HAP-1 (cell line): ENCODE results near the gene WIPF3.
A peak's percentile ranks its signal among the peaks of the same experiment; 100 is the strongest.

Experiments used
- DNase-seq, 2 experiments: peaks; one replicate each; pipeline ENCODE4 v3.0.0-alpha.2; 2016 to 2020; ENCODE audit warnings: low spot score in 2 of 2
- H3K27me3 ChIP-seq: fragments of 250-450 bp; sonication (Bioruptor Pico); 2 replicates; pipeline ENCODE4 v1.5.1; 2020; ENCODE audit warnings: low read depth, mild to moderate bottlenecking, moderate library complexity
- H3K36me3 ChIP-seq: fragments of 250-450 bp; sonication (Bioruptor Pico); replicated peaks from 2 replicates; pipeline ENCODE4 v1.5.1; 2020; ENCODE audit warnings: mild to moderate bottlenecking
- H3K4me1 ChIP-seq: fragments of 250-450 bp; sonication (Bioruptor Pico); 2 replicates; pipeline ENCODE4 v1.5.1; 2020; ENCODE audit warnings: mild to moderate bottlenecking
- H3K4me3 ChIP-seq: fragments of 250-450 bp; sonication (Bioruptor Pico); 2 replicates; pipeline ENCODE4 v1.5.1; 2020; ENCODE audit warnings: mild to moderate bottlenecking, moderate library complexity
- H3K9me3 ChIP-seq: fragments of 250-450 bp; sonication (Bioruptor Pico); 2 replicates; pipeline ENCODE4 v1.5.1; 2020; ENCODE audit warnings: mild to moderate bottlenecking, moderate library complexity
- in situ Hi-C: fragments of 300-500 bp; cut with MboI; formaldehyde crosslinking; loops from 3 replicates; pipeline ENCODE4 v1.14.3; 2020; ENCODE audit warnings: low sequenced_read_pairs, inconsistent platforms, mixed read lengths

WIPF3 gene

DNA sequence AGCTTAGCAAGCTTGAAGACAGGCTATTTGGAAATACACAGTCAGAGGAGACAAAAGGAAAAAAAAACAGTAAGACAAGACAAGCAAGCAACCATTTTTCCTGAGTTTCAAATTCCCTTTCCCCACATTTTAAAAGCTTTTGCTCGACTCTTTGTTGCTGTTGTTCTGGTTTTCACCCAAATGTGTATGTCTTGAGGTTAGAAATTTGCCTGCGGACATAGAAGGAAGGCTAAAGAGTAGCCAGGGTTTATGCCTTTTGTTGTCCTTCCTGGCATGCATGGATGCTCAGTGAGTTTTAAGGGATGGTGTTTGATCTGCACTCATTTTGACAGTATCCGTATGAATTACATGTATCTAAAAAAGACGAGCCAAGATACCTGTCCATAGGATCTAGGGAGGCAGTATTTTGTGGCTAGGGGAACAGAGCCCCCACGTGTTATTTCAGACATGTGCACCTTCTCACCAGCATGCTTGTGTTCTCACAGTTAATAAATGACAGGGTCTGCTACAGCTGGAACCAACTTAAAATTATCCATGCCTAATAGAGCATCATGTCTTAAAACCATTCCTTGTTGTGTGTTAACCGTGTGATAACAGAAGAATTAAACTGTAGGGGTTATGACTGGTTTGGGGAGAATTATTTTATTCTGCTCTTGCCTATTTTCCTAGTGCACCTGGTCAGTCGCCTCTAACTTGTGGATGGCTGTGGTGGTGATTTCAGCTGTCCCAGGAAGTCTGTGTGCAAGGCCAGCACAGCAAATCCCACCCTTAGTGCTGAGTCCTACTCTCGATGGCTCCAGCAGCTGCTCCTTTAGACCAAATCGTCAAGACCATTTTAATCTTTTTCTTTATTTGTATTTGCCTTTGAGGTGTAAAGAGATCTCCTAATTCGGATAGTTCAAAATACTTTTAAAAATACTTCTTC lies 9.1 kb downstream of the WIPF3 start:
- in situ Hi-C loops: no loop called here
- DNase-seq: no peak
- Histone ChIP-seq H3K36me3 (no peaks in the 10 kb centered on the region), H3K27me3 (no peaks in the 10 kb centered on the region), H3K4me1 (peaks cover 11% of the 10 kb centered on the region), H3K4me3 (no peak overlapping the region), H3K9me3 (no peaks in the 10 kb centered on the region)

DNA sequence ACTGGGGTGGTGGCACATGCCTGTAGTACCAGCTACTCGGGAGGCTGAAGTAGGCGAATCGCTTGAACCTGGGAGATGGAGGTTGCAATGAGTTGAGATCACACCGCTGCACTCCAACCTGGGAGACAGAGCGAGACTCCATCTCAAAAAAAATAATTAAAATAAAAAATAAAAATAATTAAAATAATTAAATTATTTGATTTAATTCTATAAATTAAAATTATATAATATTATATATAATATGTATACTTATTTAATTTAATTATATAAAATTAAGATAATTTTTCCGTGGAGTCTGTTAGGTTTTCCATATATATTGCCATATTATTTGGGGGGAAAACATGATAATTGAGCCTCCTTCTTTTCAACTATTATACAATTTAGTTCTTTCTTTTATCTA lies 12.0 kb downstream of the WIPF3 start:
- no peaks in the 10 kb centered on the region for H3K9me3 ChIP-seq
- in situ Hi-C loops: no loop called here
- no peaks in the 10 kb centered on the region for H3K36me3 ChIP-seq
- no peaks in the 10 kb centered on the region for H3K27me3 ChIP-seq
- H3K4me1 ChIP-seq: no peaks in the 10 kb centered on the region
- no peak overlapping the region for H3K4me3 ChIP-seq
- no peak for DNase-seq

DNA sequence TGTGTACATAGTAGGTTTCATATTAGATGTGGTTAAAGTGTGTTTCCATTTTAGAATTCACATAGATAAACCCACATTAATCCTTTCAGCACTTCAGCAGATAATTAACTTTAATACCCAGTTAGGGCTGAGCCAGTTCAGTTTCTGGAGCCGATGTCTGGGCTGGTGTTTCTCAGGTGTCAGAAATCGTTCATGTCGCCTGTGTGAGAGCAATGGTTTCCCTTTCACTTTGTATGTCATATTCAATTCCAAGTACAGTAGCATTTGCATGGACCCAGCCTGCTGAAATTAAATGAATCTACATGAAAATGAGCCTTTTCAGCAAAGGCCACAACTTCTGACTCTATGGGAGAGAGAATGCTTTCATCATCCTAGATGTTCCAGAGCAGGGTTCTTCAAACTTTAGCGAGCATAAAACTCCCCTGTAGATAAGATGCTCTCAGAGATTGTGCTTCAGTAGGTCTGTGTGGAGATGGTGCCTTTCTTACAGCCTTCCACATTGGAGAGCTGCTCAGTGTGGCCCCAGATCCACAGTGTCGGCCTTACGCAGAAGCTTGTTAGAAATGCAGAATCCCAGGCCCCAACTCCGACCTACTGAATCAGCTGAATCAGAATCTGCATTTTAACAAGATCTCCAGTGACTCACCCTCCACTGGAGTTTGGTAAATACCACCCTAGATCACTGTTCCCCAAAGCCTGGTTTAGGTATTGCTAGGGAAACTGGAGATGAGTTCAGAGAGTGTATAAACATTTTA lies 19.6 kb downstream of the WIPF3 start:
- H3K9me3 ChIP-seq: no peaks in the 10 kb centered on the region
- peak overlapping the region; percentile 9 for H3K4me3 ChIP-seq
- no peaks in the 10 kb centered on the region for H3K27me3 ChIP-seq
- DNase-seq: peak; percentile 67 to 92
- H3K36me3 ChIP-seq: no peaks in the 10 kb centered on the region
- peaks cover 15% of the 10 kb centered on the region for H3K4me1 ChIP-seq
- in situ Hi-C loops: no loop called here

DNA sequence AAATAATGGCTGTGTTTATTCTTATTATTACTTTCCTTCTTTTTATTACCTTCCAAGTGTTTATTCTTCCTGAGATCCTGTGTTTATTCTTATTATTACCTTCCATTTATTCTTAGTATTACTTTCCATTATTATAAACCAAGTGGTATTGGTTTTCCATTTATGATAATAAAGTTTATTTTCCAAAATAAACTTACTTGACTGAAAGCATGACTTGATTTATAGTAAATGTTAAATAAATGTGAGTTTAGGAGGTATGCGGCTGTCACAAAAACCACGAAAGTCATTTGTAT lies 20.2 kb downstream of the WIPF3 start:
- in situ Hi-C loops: no loop called here
- Histone ChIP-seq H3K27me3 (no peaks in the 10 kb centered on the region), H3K4me3 (no peak overlapping the region), H3K36me3 (no peaks in the 10 kb centered on the region), H3K4me1 (peaks cover 15% of the 10 kb centered on the region), H3K9me3 (no peaks in the 10 kb centered on the region)
- no peak for DNase-seq

DNA sequence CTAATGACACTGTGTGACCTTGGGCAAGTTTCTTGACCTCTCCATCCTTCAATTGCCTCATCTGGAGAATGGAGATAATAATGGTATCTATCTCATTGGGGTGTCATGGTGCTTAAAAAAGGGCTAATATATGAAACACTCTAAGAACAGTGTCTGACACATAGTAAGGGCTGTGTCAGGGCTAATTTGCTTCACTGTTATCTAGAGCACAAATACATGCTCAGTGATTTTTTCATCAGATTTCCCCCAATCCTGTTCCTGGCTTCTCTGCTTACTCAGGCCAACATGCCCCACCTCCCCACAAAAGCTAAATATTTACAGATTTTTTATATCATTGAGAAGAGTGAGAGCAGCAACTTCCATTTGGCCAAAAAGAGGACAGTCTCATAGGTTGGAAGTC lies 20.6 kb downstream of the WIPF3 start:
- Histone ChIP-seq H3K36me3 (no peaks in the 10 kb centered on the region), H3K4me3 (no peak overlapping the region), H3K27me3 (no peaks in the 10 kb centered on the region), H3K9me3 (no peaks in the 10 kb centered on the region), H3K4me1 (peaks cover 15% of the 10 kb centered on the region)
- no peak for DNase-seq
- in situ Hi-C loops: no loop called here

DNA sequence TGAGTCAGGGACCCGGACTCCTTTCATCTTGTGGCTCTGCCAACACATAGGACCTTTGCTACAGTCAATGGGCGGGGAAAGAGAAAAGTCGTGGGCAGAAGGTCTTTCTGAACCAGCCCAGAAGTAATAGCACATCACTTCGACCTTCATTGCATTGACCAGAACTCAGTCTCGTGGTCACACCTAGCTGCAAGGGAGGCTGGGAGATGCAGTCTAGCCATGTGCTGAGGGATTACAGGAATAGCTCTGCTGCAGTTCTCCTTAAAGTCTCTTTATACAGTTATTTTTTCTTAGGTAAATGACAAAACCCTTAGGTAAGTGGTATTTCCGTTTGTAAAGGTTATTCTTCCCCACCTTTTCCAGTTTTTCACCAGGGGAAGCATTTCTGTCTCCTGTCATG lies 25.4 kb downstream of the WIPF3 start:
- H3K4me3 ChIP-seq: no peak overlapping the region
- no peaks in the 10 kb centered on the region for H3K27me3 ChIP-seq
- no peaks in the 10 kb centered on the region; the same call in 1 of the 2 replicates for H3K36me3 ChIP-seq
- H3K4me1 ChIP-seq: no peaks in the 10 kb centered on the region
- no peaks in the 10 kb centered on the region for H3K9me3 ChIP-seq
- in situ Hi-C loops: no loop called here
- no peak for DNase-seq

GRCh38 chr7:29833929-29834328 lies 27.6 kb downstream of the WIPF3 start:
- Histone ChIP-seq H3K36me3 (no peaks in the 10 kb centered on the region; the same call in 1 of the 2 replicates), H3K27me3 (no peaks in the 10 kb centered on the region)

DNA sequence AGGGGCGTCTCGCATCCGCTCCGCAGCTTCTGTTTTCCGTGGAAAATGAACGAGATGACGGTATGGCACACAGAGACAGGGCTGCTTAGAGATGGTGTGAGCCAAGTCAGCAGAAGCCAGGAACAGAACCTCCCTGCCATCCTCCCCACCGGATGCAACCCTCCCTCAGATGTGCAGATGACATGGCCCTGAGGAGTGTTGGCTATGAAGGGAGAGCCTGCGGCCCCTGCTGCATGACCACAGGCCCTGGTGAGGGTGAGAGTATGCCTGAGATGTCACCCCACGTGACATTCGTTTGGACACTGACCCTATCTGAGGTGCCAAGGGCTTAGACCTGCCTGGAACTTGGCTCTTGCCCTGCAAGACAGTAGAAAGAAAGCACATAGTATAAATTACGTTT lies 29.4 kb downstream of the WIPF3 start:
- no peak overlapping the region for H3K4me3 ChIP-seq
- DNase-seq: no peak
- H3K36me3 ChIP-seq: no peaks in the 10 kb centered on the region; the same call in 1 of the 2 replicates
- H3K9me3 ChIP-seq: no peaks in the 10 kb centered on the region
- no peaks in the 10 kb centered on the region for H3K27me3 ChIP-seq
- in situ Hi-C loops: no loop called here
- no peaks in the 10 kb centered on the region for H3K4me1 ChIP-seq

More at GRCh38 chr7:29833929-29834328, 27.6 kb downstream of the WIPF3 start:
- no peak for DNase-seq
- Histone ChIP-seq H3K9me3 (no peaks in the 10 kb centered on the region), H3K4me3 (no peak overlapping the region), H3K4me1 (no peaks in the 10 kb centered on the region)
- in situ Hi-C loops: no loop called here

DNA sequence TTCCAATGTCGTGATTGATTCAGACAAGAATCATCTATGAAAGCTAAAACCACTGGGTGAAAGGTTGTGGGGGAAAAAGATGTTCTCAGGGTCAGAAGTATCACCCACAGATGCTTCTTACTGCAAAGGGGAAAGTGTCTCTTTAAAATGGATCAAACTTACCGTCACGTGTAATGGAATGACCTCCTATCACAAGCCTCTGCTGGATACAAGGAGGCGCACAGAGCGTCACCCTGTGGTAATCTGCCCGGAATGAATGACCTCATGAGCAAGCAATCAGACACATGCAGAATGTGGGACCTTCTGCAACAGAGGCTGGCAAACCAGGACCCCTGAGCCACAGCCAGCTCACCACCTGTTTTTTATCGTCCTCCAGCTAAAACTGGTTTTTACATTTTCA lies 33.0 kb downstream of the WIPF3 start:
- in situ Hi-C loops: no loop called here
- Histone ChIP-seq H3K36me3 (no peaks in the 10 kb centered on the region), H3K4me1 (peaks cover 16% of the 10 kb centered on the region), H3K27me3 (no peaks in the 10 kb centered on the region), H3K4me3 (no peak overlapping the region), H3K9me3 (no peaks in the 10 kb centered on the region)
- DNase-seq: no peak

DNA sequence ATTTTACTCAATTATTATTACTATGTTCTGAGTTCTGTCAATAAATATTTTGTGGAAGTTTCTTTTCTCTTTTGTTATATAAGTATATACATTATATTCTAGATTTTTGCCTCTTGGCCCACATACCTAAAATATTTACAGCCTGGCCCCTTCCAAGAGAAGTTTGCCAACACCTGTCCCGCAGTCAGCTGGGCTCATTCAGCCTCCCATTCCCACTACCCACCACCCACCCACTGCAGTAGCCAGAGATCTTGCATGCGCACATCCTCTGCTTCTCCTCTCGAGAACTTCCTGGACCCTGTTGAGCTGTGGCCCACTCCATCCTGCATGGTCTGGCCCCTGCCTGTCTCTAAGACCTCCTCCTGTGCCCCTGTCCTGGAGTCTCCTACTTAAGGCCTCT lies 33.6 kb downstream of the WIPF3 start:
- Histone ChIP-seq H3K4me1 (peaks cover 16% of the 10 kb centered on the region), H3K27me3 (no peaks in the 10 kb centered on the region), H3K4me3 (no peak overlapping the region), H3K36me3 (no peaks in the 10 kb centered on the region), H3K9me3 (no peaks in the 10 kb centered on the region)
- DNase-seq: no peak
- in situ Hi-C loops: no loop called here

- no peak overlapping the region for H3K4me3 ChIP-seq
- no peaks in the 10 kb centered on the region for H3K27me3 ChIP-seq
- in situ Hi-C loops: no loop called here
- H3K36me3 ChIP-seq: no peaks in the 10 kb centered on the region
- DNase-seq: no peak
- peaks cover 16% of the 10 kb centered on the region for H3K4me1 ChIP-seq
- no peaks in the 10 kb centered on the region for H3K9me3 ChIP-seq
Measured at GRCh38 chr7:29840701-29841100, 34.4 kb downstream of the WIPF3 start.

GRCh38 chr7:29841926-29842701 lies 35.8 kb downstream of the WIPF3 start:
- no peaks in the 10 kb centered on the region for H3K36me3 ChIP-seq
- H3K9me3 ChIP-seq: no peaks in the 10 kb centered on the region
- DNase-seq: no peak
- peaks cover 16% of the 10 kb centered on the region for H3K4me1 ChIP-seq
- H3K4me3 ChIP-seq: no peak overlapping the region
- in situ Hi-C loops: no loop called here
- no peaks in the 10 kb centered on the region for H3K27me3 ChIP-seq

GRCh38 chr7:29843093-29843492 lies 36.8 kb downstream of the WIPF3 start:
- H3K36me3 ChIP-seq: no peaks in the 10 kb centered on the region
- no peaks in the 10 kb centered on the region for H3K27me3 ChIP-seq
- peak; percentile 87 to 92 for DNase-seq
- no peaks in the 10 kb centered on the region for H3K9me3 ChIP-seq
- peaks cover 16% of the 10 kb centered on the region for H3K4me1 ChIP-seq
- no peak overlapping the region for H3K4me3 ChIP-seq
- in situ Hi-C loops: no loop called here

DNA sequence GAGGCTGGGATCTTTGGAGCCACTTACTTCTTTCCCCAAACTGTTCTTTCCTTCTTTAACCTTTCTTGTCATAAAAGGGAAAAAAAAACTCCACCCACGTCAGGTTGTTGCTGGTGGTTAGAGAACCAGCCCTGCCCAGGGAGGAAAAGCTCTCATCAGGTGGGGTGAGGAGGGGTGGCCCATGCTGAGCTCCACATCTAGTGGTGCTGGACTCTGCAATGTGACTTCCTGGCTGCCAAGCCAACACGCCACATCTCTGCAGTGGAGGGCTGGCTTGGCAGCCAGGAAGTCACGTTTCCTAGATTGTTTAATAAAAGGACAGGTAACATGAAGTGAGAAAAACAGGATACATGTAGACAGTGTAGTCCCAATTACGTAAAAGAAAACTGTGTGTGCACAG lies 37.4 kb downstream of the WIPF3 start:
- DNase-seq: no peak
- Histone ChIP-seq H3K4me3 (no peak overlapping the region), H3K27me3 (no peaks in the 10 kb centered on the region), H3K9me3 (no peaks in the 10 kb centered on the region), H3K4me1 (peaks cover 16% of the 10 kb centered on the region), H3K36me3 (no peaks in the 10 kb centered on the region)
- in situ Hi-C loops: no loop called here
